PFSK-1 (cell line): ENCODE results near the gene CELF5.

Source experiments
- FOXP2 ChIP-seq: optimal IDR thresholded peaks from 2 replicates; pipeline ENCODE3; 2011; ENCODE audit warnings: borderline replicate concordance, control low read depth, inconsistent platforms; ENCODE audit not compliant: insufficient read depth; ENCODE audit errors: extremely low read length, extremely low read depth
- POLR2AphosphoS5 ChIP-seq: IDR thresholded peaks from 2 replicates; pipeline ENCODE4 v1.6.1; 2012; ENCODE audit warnings: low read depth, mild to moderate bottlenecking, control low read depth, low read length, moderate library complexity
- SIN3A ChIP-seq: IDR thresholded peaks from 2 replicates; pipeline ENCODE4 v1.6.1; 2012; ENCODE audit warnings: mild to moderate bottlenecking, low read length, moderate library complexity, borderline replicate concordance; ENCODE audit not compliant: insufficient read depth
- TAF1 ChIP-seq: IDR thresholded peaks from 2 replicates; pipeline ENCODE4 v1.6.1; 2012; ENCODE audit warnings: low read length, control low read depth, borderline replicate concordance; ENCODE audit not compliant: insufficient read depth
- TF ChIP-seq, protein P1 (sequence below), 2 experiments: IDR thresholded peaks; 2 replicates each; pipeline versions ENCODE4 v1.6.1 to v1.8.0; 2011 to 2012; ENCODE audit warnings: low read depth in 2 of 2, low read length in 2 of 2, control low read depth in 1 of 2, inconsistent platforms in 1 of 2, mild to moderate bottlenecking in 1 of 2, moderate library complexity in 1 of 2; ENCODE audit not compliant: insufficient read depth in 1 of 2

The CELF5 gene

GRCh38 chr19:3330047-3330446 is 105.6 kb downstream of the CELF5 start:
- TF ChIP-seq, protein P1, sequence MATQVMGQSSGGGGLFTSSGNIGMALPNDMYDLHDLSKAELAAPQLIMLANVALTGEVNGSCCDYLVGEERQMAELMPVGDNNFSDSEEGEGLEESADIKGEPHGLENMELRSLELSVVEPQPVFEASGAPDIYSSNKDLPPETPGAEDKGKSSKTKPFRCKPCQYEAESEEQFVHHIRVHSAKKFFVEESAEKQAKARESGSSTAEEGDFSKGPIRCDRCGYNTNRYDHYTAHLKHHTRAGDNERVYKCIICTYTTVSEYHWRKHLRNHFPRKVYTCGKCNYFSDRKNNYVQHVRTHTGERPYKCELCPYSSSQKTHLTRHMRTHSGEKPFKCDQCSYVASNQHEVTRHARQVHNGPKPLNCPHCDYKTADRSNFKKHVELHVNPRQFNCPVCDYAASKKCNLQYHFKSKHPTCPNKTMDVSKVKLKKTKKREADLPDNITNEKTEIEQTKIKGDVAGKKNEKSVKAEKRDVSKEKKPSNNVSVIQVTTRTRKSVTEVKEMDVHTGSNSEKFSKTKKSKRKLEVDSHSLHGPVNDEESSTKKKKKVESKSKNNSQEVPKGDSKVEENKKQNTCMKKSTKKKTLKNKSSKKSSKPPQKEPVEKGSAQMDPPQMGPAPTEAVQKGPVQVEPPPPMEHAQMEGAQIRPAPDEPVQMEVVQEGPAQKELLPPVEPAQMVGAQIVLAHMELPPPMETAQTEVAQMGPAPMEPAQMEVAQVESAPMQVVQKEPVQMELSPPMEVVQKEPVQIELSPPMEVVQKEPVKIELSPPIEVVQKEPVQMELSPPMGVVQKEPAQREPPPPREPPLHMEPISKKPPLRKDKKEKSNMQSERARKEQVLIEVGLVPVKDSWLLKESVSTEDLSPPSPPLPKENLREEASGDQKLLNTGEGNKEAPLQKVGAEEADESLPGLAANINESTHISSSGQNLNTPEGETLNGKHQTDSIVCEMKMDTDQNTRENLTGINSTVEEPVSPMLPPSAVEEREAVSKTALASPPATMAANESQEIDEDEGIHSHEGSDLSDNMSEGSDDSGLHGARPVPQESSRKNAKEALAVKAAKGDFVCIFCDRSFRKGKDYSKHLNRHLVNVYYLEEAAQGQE (IDR thresholded peaks at IDR 0.05; ENCODE audit: insufficient read depth in 1 of 2, low read depth in 2 of 2, low read length in 2 of 2), result no peak
- TF ChIP-seq SIN3A (no peak), FOXP2 (no peak), POLR2AphosphoS5 (no peak), TAF1 (no peak)

GRCh38 chr19:3333020-3333583 is 108.6 kb downstream of the CELF5 start:
- TF ChIP-seq FOXP2 (no peak), POLR2AphosphoS5 (no peak)

DNA sequence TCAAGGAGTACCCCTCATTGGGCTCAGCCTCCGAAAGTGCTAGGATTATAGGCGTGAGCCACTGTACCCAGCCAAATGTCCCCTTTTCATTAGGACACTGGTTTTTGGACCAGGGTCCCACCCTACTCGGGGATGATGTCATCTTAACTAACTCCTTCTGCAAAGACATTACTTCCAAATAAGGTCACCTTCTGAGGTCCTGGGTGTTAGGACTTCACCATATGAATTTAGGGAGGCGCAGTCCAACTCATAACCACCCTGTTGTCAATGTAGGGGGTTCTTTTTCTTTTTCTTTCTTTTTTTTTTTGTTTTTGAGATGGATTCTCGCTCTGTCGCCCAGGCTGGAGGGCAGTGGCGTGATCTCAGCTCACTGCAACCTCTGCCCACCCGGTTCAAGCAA is 109.2 kb downstream of the CELF5 start:
- TF ChIP-seq TAF1 (no peak), POLR2AphosphoS5 (no peak), FOXP2 (no peak), SIN3A (no peak)
- TF ChIP-seq, protein P1 (IDR thresholded peaks at IDR 0.05; ENCODE audit: insufficient read depth in 1 of 2, low read depth in 2 of 2, low read length in 2 of 2), result no peak

GRCh38 chr19:3335431-3336350 is 111.2 kb downstream of the CELF5 start:
- TF ChIP-seq POLR2AphosphoS5 (no peak), SIN3A (no peak), TAF1 (no peak), FOXP2 (no peak)
- TF ChIP-seq, protein P1 (IDR thresholded peaks at IDR 0.05; ENCODE audit: insufficient read depth in 1 of 2, low read depth in 2 of 2, low read length in 2 of 2), result no peak

DNA sequence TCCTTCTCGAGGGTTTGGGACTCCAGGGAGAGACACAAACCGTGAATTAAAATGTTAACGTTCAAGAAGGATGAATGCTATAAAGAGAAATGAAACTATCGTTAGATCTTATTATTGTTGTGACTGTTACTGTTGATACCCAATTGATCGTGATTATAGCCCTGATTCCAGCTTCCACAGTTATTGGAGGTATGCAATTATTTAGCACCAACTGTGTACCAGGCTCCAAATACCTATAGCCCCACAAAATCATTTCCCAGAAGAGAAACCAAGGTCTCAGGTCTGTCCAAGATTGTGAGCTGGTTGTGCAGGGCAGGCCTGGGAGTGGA is 111.9 kb downstream of the CELF5 start:
- no peak for TF ChIP-seq FOXP2
- no peak for TF ChIP-seq POLR2AphosphoS5
- TF ChIP-seq, protein P1 (IDR thresholded peaks at IDR 0.05; ENCODE audit: insufficient read depth in 1 of 2, low read depth in 2 of 2, low read length in 2 of 2), result no peak
- no peak for TF ChIP-seq TAF1
- no peak for TF ChIP-seq SIN3A
